Stomach (tissue), 9 donors: ENCODE measurements around the gene LCE3C. TPM values are rescaled to one million over a fixed set of nuclear protein-coding genes. Genes with fewer than 3 reads are reported as not detected.

Experiments used
- DNase-seq, 2 donors: peaks; one replicate each; pipeline versions ENCODE4 v3.0.0 to v3.0.0-alpha.2; 2013 to 2019
- H3K27ac ChIP-seq, 5 donors: fragments of 200-600 bp in 4 of 5; sonication (generic) in 4 of 5; one replicate each; pipeline ENCODE4 v1.5.1; 2013 to 2019; ENCODE audit warnings: mild to moderate bottlenecking in 1 of 5, moderate library complexity in 1 of 5
- H3K27me3 ChIP-seq, 3 donors: fragments of 200-600 bp; sonication (generic); one replicate each; pipeline ENCODE4 v1.5.1; 2017 to 2019; ENCODE audit warnings: mixed run types in 1 of 3
- H3K36me3 ChIP-seq, 4 donors: fragments of 200-600 bp; sonication (generic); 1 replicate in 3 of 4; 2 replicates in 1 of 4; pipeline ENCODE4 v1.5.1; 2016 to 2019
- H3K4me1 ChIP-seq, 4 donors: fragments of 200-600 bp; sonication (generic); one replicate each; pipeline ENCODE4 v1.5.1; 2016 to 2019
- H3K4me3 ChIP-seq, 4 donors: fragments of 200-600 bp; sonication (generic) in 3 of 4; one replicate each; pipeline ENCODE4 v1.5.1; 2016 to 2019; ENCODE audit warnings: mild to moderate bottlenecking in 1 of 4
- H3K9me3 ChIP-seq, 4 donors: fragments of 200-600 bp; sonication (generic); one replicate each; pipeline ENCODE4 v1.5.1; 2016 to 2019
- CTCF ChIP-seq, 7 experiments: fragments of 450-650 bp in 4 of 7; fragments of 200-600 bp in 3 of 7; sonication (generic) in 3 of 7; IDR thresholded peaks; one replicate each; pipeline ENCODE4 v1.5.1; 2016 to 2019; ENCODE audit warnings: antibody characterized with exemption in 7 of 7, control low read depth in 2 of 7, mild to moderate bottlenecking in 1 of 7
- EP300 ChIP-seq: sonication (generic); formaldehyde crosslinking; IDR thresholded peaks from one replicate; pipeline ENCODE4 v1.6.1; 2017; ENCODE audit warnings: antibody characterized with exemption
- POLR2A ChIP-seq, 4 donors: fragments of 450-650 bp; IDR thresholded peaks; one replicate each; pipeline ENCODE4 v1.6.1; 2016; ENCODE audit warnings: antibody characterized with exemption in 4 of 4, control low read depth in 2 of 4, mild to moderate bottlenecking in 1 of 4, moderate library complexity in 1 of 4
- POLR2AphosphoS5 ChIP-seq, 3 donors: sonication (generic); formaldehyde crosslinking; IDR thresholded peaks; one replicate each; pipeline ENCODE4 v1.6.1; 2016; ENCODE audit warnings: antibody characterized with exemption in 3 of 3
- WGBS, 5 donors: extraction: QIAGEN DNeasy Blood & Tissue Kit in 3 of 5; methylation state at CpG; one replicate each; pipeline versions ENCODE4 v1.1.5 to v1.1.7; 2013 to 2018; 5-methylcytosine and 5-hydroxymethylcytosine counted together
- intact Hi-C: fragments of 100-400 bp; cut with DNase I; formaldehyde crosslinking; loops from one replicate; pipeline ENCODE4 v1.15.1; 2023; ENCODE audit warnings: low total_unique reads
- polyA plus RNA-seq, 3 donors: library from polyadenylated mRNA; stranded (reverse); fragments of 200-250 nt; gene quantifications; one replicate each; pipeline ENCODE4 v1.2.3, GENCODE V29; 2013
- small RNA-seq, 4 donors: library from RNA; depleted of rRNA; stranded (forward); fragments of <200 nt; gene quantifications; one replicate each; pipeline ENCODE3, GENCODE V24; 2016
- total RNA-seq, 5 donors: library from RNA; depleted of rRNA; stranded (reverse); fragments of >200 nt; gene quantifications; one replicate each; pipeline versions ENCODE4 v1.1.0 to v1.2.3, GENCODE V29; 2014 to 2016
- donor health status: healthy with polysubstance abuse.
- donor health status: Bipolar disorder and iron deficiency.
- donor health status: healthy.

LCE3C gene
- total and polyA plus RNA-seq, 8 donors: not detected

GRCh38 chr1:152645146-152645545 is 45.1 kb downstream of the LCE3C start:
- Histone ChIP-seq H3K27me3 (peaks cover 0 to 12% (median 0%) of the 10 kb centered on the region in 3 donors), H3K9me3 (no peaks in the 10 kb centered on the region), H3K4me3 (no peak overlapping the region), H3K4me1 (no peaks in the 10 kb centered on the region), H3K36me3 (no peaks in the 10 kb centered on the region), H3K27ac (no peak overlapping the region)
- TF ChIP-seq CTCF (IDR thresholded peaks at IDR 0.05) (no peak), EP300 (no peak), POLR2AphosphoS5 (IDR thresholded peaks at IDR 0.05) (no peak), POLR2A (IDR thresholded peaks at IDR 0.05) (no peak)
- no peak for DNase-seq
- WGBS, 5 donors: 46 to 67% (median 52%) methylated on average over 3 of the region's 3 CpGs
- intact Hi-C loops: no loop called here

GRCh38 chr1:152646656-152647055 is 46.6 kb downstream of the LCE3C start:
- H3K27ac ChIP-seq: no peak overlapping the region
- intact Hi-C loops: no loop called here

More at GRCh38 chr1:152646656-152647055, 46.6 kb downstream of the LCE3C start:
- H3K4me1 ChIP-seq: no peaks in the 10 kb centered on the region
- no peak for DNase-seq
- no peak for TF ChIP-seq CTCF (IDR thresholded peaks at IDR 0.05)
- H3K27me3 ChIP-seq: peaks cover 0 to 12% (median 0%) of the 10 kb centered on the region in 3 donors
- no peaks in the 10 kb centered on the region for H3K36me3 ChIP-seq
- H3K9me3 ChIP-seq: no peaks in the 10 kb centered on the region
- H3K4me3 ChIP-seq: no peak overlapping the region

Small RNA genes within 50 kb of the gene (small RNA-seq; reads per million reads assigned to genes)
- 0 reads per million in 4 donors for gene LCE3A
- gene LCE3B: 0 reads per million in 4 donors

Other genes starting within 250 kb of the LCE3C start
- gene FLG2, start 240.2 kb upstream of the LCE3C start, total RNA-seq: under 1 TPM in 1 of 5 donors, not detected in 4; 0.37 TPM
- gene FLG2, start 240.2 kb upstream of the LCE3C start, polyA plus RNA-seq: under 1 TPM in 2 of 3 donors, not detected in 1; 0.03 to 0.15 TPM
- under 1 TPM in 1 of 5 donors, not detected in 4; 0.89 TPM for gene CRNN, start 186.0 kb upstream of the LCE3C start, total RNA-seq
- gene CRNN, start 186.0 kb upstream of the LCE3C start, polyA plus RNA-seq: 100 to 1,000 TPM in 1 of 3 donors, 1 to 10 TPM in 1, not detected in 1; 3.1 to 209 TPM
- gene LCE5A, start 89.4 kb upstream of the LCE3C start, total RNA-seq: not detected
- gene LCE5A, start 89.4 kb upstream of the LCE3C start, polyA plus RNA-seq: not detected
- not detected for gene CRCT1, start 85.8 kb upstream of the LCE3C start, total RNA-seq
- 10 to 100 TPM in 1 of 3 donors, not detected in 2; 89.8 TPM for gene CRCT1, start 85.8 kb upstream of the LCE3C start, polyA plus RNA-seq
- not detected for gene LCE3E, start 33.5 kb upstream of the LCE3C start, total RNA-seq
- under 1 TPM in 1 of 3 donors, not detected in 2; 0.65 TPM for gene LCE3E, start 33.5 kb upstream of the LCE3C start, polyA plus RNA-seq
- gene LCE3D, start 19.7 kb upstream of the LCE3C start, total RNA-seq: not detected
- under 1 TPM in 1 of 3 donors, not detected in 2; 0.98 TPM for gene LCE3D, start 19.7 kb upstream of the LCE3C start, polyA plus RNA-seq
- gene LCE3B, start 13.6 kb downstream of the LCE3C start, total RNA-seq: not detected
- gene LCE3B, start 13.6 kb downstream of the LCE3C start, polyA plus RNA-seq: not detected
- gene LCE3A, start 22.9 kb downstream of the LCE3C start, total RNA-seq: not detected
- not detected for gene LCE3A, start 22.9 kb downstream of the LCE3C start, polyA plus RNA-seq
- gene LCE2D, start 63.1 kb downstream of the LCE3C start, total RNA-seq: not detected
- not detected for gene LCE2D, start 63.1 kb downstream of the LCE3C start, polyA plus RNA-seq
- gene LCE2C, start 75.0 kb downstream of the LCE3C start, total RNA-seq: not detected
- not detected for gene LCE2C, start 75.0 kb downstream of the LCE3C start, polyA plus RNA-seq
- not detected for gene LCE2B, start 85.9 kb downstream of the LCE3C start, total RNA-seq
- not detected for gene LCE2B, start 85.9 kb downstream of the LCE3C start, polyA plus RNA-seq
- not detected for gene LCE2A, start 98.1 kb downstream of the LCE3C start, total RNA-seq
- not detected for gene LCE2A, start 98.1 kb downstream of the LCE3C start, polyA plus RNA-seq
- gene LCE4A, start 107.9 kb downstream of the LCE3C start, total RNA-seq: not detected
- not detected for gene LCE4A, start 107.9 kb downstream of the LCE3C start, polyA plus RNA-seq
- gene KPRP, start 157.8 kb downstream of the LCE3C start, total RNA-seq: not detected
- under 1 TPM in 1 of 3 donors, not detected in 2; 0.30 TPM for gene KPRP, start 157.8 kb downstream of the LCE3C start, polyA plus RNA-seq
- gene LCE1F, start 174.9 kb downstream of the LCE3C start, total RNA-seq: not detected
- gene LCE1F, start 174.9 kb downstream of the LCE3C start, polyA plus RNA-seq: not detected
- gene LCE1E, start 186.0 kb downstream of the LCE3C start, total RNA-seq: not detected
- gene LCE1E, start 186.0 kb downstream of the LCE3C start, polyA plus RNA-seq: not detected
- gene LCE1D, start 196.5 kb downstream of the LCE3C start, total RNA-seq: not detected
- not detected for gene LCE1D, start 196.5 kb downstream of the LCE3C start, polyA plus RNA-seq
- not detected for gene LCE1C, start 206.4 kb downstream of the LCE3C start, total RNA-seq
- under 1 TPM in 1 of 3 donors, not detected in 2; 0.23 TPM for gene LCE1C, start 206.4 kb downstream of the LCE3C start, polyA plus RNA-seq
- not detected for gene LCE1B, start 211.7 kb downstream of the LCE3C start, total RNA-seq
- not detected for gene LCE1B, start 211.7 kb downstream of the LCE3C start, polyA plus RNA-seq
- gene LCE1A, start 227.2 kb downstream of the LCE3C start, total RNA-seq: not detected
- gene LCE1A, start 227.2 kb downstream of the LCE3C start, polyA plus RNA-seq: not detected
- not detected for gene LCE6A, start 242.6 kb downstream of the LCE3C start, total RNA-seq
- not detected for gene LCE6A, start 242.6 kb downstream of the LCE3C start, polyA plus RNA-seq